Measurements from ENCODE around the gene ANKRD42. TPM values are rescaled to one million over a fixed set of nuclear protein-coding genes. Genes with fewer than 3 reads are reported as not detected.

ANKRD42 gene
- total RNA-seq, result 10.3 and 10.5 TPM in 2 replicates

- Histone ChIP-seq H3K27me3 (ENCODE audit: insufficient read depth, low read length) (no peaks in the 10 kb centered on the region), H3K4me2 (ENCODE audit: insufficient read depth, low read length) (peak within 1 kb of the TSS; percentile 98), H3K27ac (ENCODE audit: low read depth, low read length) (peak within 1 kb of the TSS; percentile 96), H3K79me2 (ENCODE audit: insufficient read depth, low read length) (peaks cover 51% of the 10 kb centered on the region), H2AFZ (ENCODE audit: low read length) (peak within 1 kb of the TSS; percentile 92), H4K20me1 (ENCODE audit: insufficient read depth, low read length) (no peaks in the 10 kb centered on the region), H3K4me3 (ENCODE audit: insufficient read depth, low read length) (peak within 1 kb of the TSS; percentile 84), H3K4me1 (ENCODE audit: insufficient read depth, low read length) (peaks cover 33% of the 10 kb centered on the region), H3K9me3 (ENCODE audit: low read depth, low read length) (no peaks in the 10 kb centered on the region), H3K36me3 (ENCODE audit: insufficient read depth, low read length) (peaks cover 26% of the 10 kb centered on the region)
- no peak for TF ChIP-seq CTCF (IDR thresholded peaks at IDR 0.05; ENCODE audit: extremely low read depth, low read depth, low read length)
- DNase-seq (ENCODE audit: insufficient read length, low spot score, missing footprints), result peak; percentile 88
These were observed at the start of gene ANKRD42 for GRCh38 chr11:83193315-83194280. Gene ANKRD42 (plus strand): TSS chr11:83193712. CDS start chr11:83194671, 959 bp downstream.

DNA sequence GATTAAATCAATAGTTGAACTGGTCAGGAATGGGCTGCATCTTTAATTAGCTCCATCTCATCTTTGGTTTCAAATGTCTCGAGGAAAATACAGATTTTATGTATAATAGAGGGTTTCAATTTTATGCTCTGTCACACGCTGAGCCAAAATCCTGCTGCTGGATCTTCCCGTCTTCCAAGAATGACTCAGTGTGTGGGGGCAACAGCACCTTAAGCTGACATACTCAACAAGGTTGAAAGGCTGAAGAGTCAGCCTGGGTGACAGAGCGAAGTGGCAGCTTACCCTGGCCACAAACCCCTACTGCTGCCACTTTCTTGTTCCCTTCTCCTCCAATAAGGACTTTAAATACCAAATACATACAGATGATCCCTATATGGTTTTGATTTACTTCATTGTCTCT lies 45.6 kb upstream of the ANKRD42 start:
- Histone ChIP-seq H3K4me1 (ENCODE audit: insufficient read depth, low read length) (no peaks in the 10 kb centered on the region), H4K20me1 (ENCODE audit: insufficient read depth, low read length) (no peaks in the 10 kb centered on the region), H2AFZ (ENCODE audit: low read length) (peak overlapping the region; percentile 67), H3K9me3 (ENCODE audit: low read depth, low read length) (no peaks in the 10 kb centered on the region), H3K4me2 (ENCODE audit: insufficient read depth, low read length) (peak overlapping the region; percentile 38), H3K27ac (ENCODE audit: low read depth, low read length) (no peak overlapping the region), H3K79me2 (ENCODE audit: insufficient read depth, low read length) (no peaks in the 10 kb centered on the region), H3K36me3 (ENCODE audit: insufficient read depth, low read length) (no peaks in the 10 kb centered on the region), H3K27me3 (ENCODE audit: insufficient read depth, low read length) (no peaks in the 10 kb centered on the region), H3K4me3 (ENCODE audit: insufficient read depth, low read length) (no peak overlapping the region)
- DNase-seq (ENCODE audit: insufficient read length, low spot score, missing footprints), result no peak
- TF ChIP-seq CTCF (IDR thresholded peaks at IDR 0.05; ENCODE audit: extremely low read depth, low read depth, low read length), result no peak

DNA sequence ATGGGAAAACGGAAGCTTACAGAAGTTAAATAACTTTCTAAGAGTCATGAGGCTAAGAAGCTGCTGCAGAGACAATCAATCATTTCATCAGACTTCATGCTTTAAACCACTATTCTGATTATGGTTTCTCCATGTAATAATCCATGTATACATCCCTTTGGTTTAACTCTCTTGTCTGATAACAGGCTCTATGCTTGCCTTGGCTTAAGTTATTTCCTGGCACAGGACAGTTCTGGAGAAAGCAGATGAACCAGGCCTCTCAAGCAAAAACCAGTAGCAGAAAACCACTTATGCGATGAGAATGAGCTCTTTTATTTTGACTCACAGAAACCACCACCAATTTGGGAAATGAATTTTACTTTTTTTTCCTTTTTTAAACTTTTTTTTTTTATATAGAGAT lies 43.1 kb upstream of the ANKRD42 start:
- no peak for DNase-seq (ENCODE audit: insufficient read length, low spot score, missing footprints)
- Histone ChIP-seq H4K20me1 (ENCODE audit: insufficient read depth, low read length) (no peaks in the 10 kb centered on the region), H2AFZ (ENCODE audit: low read length) (peak overlapping the region; percentile 28), H3K36me3 (ENCODE audit: insufficient read depth, low read length) (no peaks in the 10 kb centered on the region), H3K27ac (ENCODE audit: low read depth, low read length) (no peak overlapping the region), H3K4me2 (ENCODE audit: insufficient read depth, low read length) (no peak overlapping the region), H3K4me3 (ENCODE audit: insufficient read depth, low read length) (no peak overlapping the region), H3K4me1 (ENCODE audit: insufficient read depth, low read length) (no peaks in the 10 kb centered on the region), H3K79me2 (ENCODE audit: insufficient read depth, low read length) (no peaks in the 10 kb centered on the region), H3K9me3 (ENCODE audit: low read depth, low read length) (no peaks in the 10 kb centered on the region), H3K27me3 (ENCODE audit: insufficient read depth, low read length) (no peaks in the 10 kb centered on the region)
- TF ChIP-seq CTCF (IDR thresholded peaks at IDR 0.05; ENCODE audit: extremely low read depth, low read depth, low read length), result no peak

- Histone ChIP-seq H4K20me1 (ENCODE audit: insufficient read depth, low read length) (no peaks in the 10 kb centered on the region), H3K4me1 (ENCODE audit: insufficient read depth, low read length) (no peaks in the 10 kb centered on the region), H3K4me2 (ENCODE audit: insufficient read depth, low read length) (no peak overlapping the region), H3K4me3 (ENCODE audit: insufficient read depth, low read length) (no peak overlapping the region), H3K79me2 (ENCODE audit: insufficient read depth, low read length) (no peaks in the 10 kb centered on the region), H3K9me3 (ENCODE audit: low read depth, low read length) (no peaks in the 10 kb centered on the region), H3K36me3 (ENCODE audit: insufficient read depth, low read length) (no peaks in the 10 kb centered on the region), H3K27me3 (ENCODE audit: insufficient read depth, low read length) (no peaks in the 10 kb centered on the region), H2AFZ (ENCODE audit: low read length) (no peak overlapping the region), H3K27ac (ENCODE audit: low read depth, low read length) (no peak overlapping the region)
- TF ChIP-seq CTCF (IDR thresholded peaks at IDR 0.05; ENCODE audit: extremely low read depth, low read depth, low read length), result no peak
- DNase-seq (ENCODE audit: insufficient read length, low spot score, missing footprints), result no peak
These were observed 42.1 kb upstream of the ANKRD42 start for GRCh38 chr11:83151274-83151977.
